HEK293 (cell line): ENCODE results near the gene EPG5.

ENCODE experiments used
- ATF2 ChIP-seq: fragments of 450-650 bp; formaldehyde crosslinking; IDR thresholded peaks from 2 replicates; pipeline ENCODE4 v1.5.1; 2016; ENCODE audit warnings: missing biosample characterization, missing genetic modification characterization, low read depth
- FEZF1 ChIP-seq: fragments of 450-650 bp; formaldehyde crosslinking; IDR thresholded peaks from 2 replicates; pipeline ENCODE4 v1.5.1; 2016; ENCODE audit warnings: missing biosample characterization, missing genetic modification characterization
- YY1 ChIP-seq: fragments of 450-650 bp; formaldehyde crosslinking; IDR thresholded peaks from 2 replicates; pipeline ENCODE4 v1.5.1; 2018; ENCODE audit warnings: missing biosample characterization, missing genetic modification characterization
- ZNF121 ChIP-seq: fragments of 450-650 bp; formaldehyde crosslinking; IDR thresholded peaks from 2 replicates; pipeline ENCODE4 v1.5.1; 2016; ENCODE audit warnings: missing biosample characterization, missing genetic modification characterization
- ZNF146 ChIP-seq: fragments of 450-650 bp; formaldehyde crosslinking; IDR thresholded peaks from 2 replicates; pipeline ENCODE4 v1.5.1; 2016; ENCODE audit warnings: missing biosample characterization, missing genetic modification characterization
- ZNF24 ChIP-seq: fragments of 450-650 bp; formaldehyde crosslinking; IDR thresholded peaks from 2 replicates; pipeline ENCODE4 v1.5.1; 2016; ENCODE audit warnings: missing biosample characterization, missing genetic modification characterization
- ZNF274 ChIP-seq, 2 experiments: fragments of 200-500 bp in 1 of 2; fragments of 450-650 bp in 1 of 2; sonication (Bioruptor generic) in 1 of 2; formaldehyde crosslinking in 1 of 2; IDR thresholded peaks; 2 replicates each; pipeline versions ENCODE4 v1.5.1 to v1.6.1; 2014 to 2016; ENCODE audit warnings: borderline replicate concordance in 1 of 2, inconsistent platforms in 1 of 2, low read length in 1 of 2, missing biosample characterization in 1 of 2, missing genetic modification characterization in 1 of 2
- ZNF366 ChIP-seq: fragments of 450-650 bp; formaldehyde crosslinking; conservative IDR thresholded peaks from 2 replicates; pipeline ENCODE4 v1.5.1; 2016; ENCODE audit warnings: missing biosample characterization, missing genetic modification characterization
- ZNF639 ChIP-seq: fragments of 450-650 bp; formaldehyde crosslinking; IDR thresholded peaks from 2 replicates; pipeline ENCODE4 v1.5.1; 2016; ENCODE audit warnings: missing biosample characterization, missing genetic modification characterization
- ZNF76 ChIP-seq: fragments of 450-650 bp; formaldehyde crosslinking; IDR thresholded peaks from 2 replicates; pipeline ENCODE4; 2016; ENCODE audit warnings: low read depth, missing biosample characterization, missing genetic modification characterization, borderline replicate concordance
- TF ChIP-seq, protein P1 (sequence below): fragments of 450-650 bp; formaldehyde crosslinking; IDR thresholded peaks from 2 replicates; pipeline ENCODE4 v1.5.1; 2016; ENCODE audit warnings: missing biosample characterization, missing genetic modification characterization

GRCh38 chr18:45874491-45875184, 92.5 kb downstream of the EPG5 start:
- TF ChIP-seq, protein P1, sequence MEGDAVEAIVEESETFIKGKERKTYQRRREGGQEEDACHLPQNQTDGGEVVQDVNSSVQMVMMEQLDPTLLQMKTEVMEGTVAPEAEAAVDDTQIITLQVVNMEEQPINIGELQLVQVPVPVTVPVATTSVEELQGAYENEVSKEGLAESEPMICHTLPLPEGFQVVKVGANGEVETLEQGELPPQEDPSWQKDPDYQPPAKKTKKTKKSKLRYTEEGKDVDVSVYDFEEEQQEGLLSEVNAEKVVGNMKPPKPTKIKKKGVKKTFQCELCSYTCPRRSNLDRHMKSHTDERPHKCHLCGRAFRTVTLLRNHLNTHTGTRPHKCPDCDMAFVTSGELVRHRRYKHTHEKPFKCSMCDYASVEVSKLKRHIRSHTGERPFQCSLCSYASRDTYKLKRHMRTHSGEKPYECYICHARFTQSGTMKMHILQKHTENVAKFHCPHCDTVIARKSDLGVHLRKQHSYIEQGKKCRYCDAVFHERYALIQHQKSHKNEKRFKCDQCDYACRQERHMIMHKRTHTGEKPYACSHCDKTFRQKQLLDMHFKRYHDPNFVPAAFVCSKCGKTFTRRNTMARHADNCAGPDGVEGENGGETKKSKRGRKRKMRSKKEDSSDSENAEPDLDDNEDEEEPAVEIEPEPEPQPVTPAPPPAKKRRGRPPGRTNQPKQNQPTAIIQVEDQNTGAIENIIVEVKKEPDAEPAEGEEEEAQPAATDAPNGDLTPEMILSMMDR = no peak
- TF ChIP-seq ATF2 (tag by site-specific recombination) (no peak), ZNF146 (no peak), ZNF274 (IDR thresholded peaks at IDR 0.05; ENCODE audit: low read length) (no peak), ZNF274 (tag by site-specific recombination; IDR thresholded peaks at IDR 0.05; ENCODE audit: borderline replicate concordance) (no peak), ZNF639 (tag by site-specific recombination) (no peak), ZNF366 (tag by site-specific recombination) (no peak), ZNF121 (tag by site-specific recombination) (no peak), FEZF1 (tag by site-specific recombination) (no peak), ZNF24 (tag by site-specific recombination) (no peak), ZNF76 (tag by site-specific recombination) (no peak), YY1 (tag by site-specific recombination) (no peak)
